Esophagus muscularis mucosa (tissue), 4 donors: ENCODE measurements around the gene RYR1.

Source experiments
- EP300 ChIP-seq: sonication (generic); formaldehyde crosslinking; IDR thresholded peaks from one replicate; pipeline ENCODE4 v1.6.1; 2017; ENCODE audit warnings: antibody characterized with exemption
- POLR2A ChIP-seq: fragments of 450-650 bp; IDR thresholded peaks from one replicate; pipeline ENCODE4 v1.6.1; 2017; ENCODE audit warnings: antibody characterized with exemption, moderate library complexity, mild to moderate bottlenecking, low read depth
- POLR2AphosphoS5 ChIP-seq, 2 donors: sonication (generic); formaldehyde crosslinking; IDR thresholded peaks; one replicate each; pipeline ENCODE4 v1.6.1; 2017; ENCODE audit warnings: antibody characterized with exemption in 2 of 2
- TF ChIP-seq, protein P1 (sequence below), 3 experiments: fragments of 200-600 bp in 2 of 3; fragments of 450-650 bp in 1 of 3; sonication (generic) in 2 of 3; IDR thresholded peaks; one replicate each; pipeline ENCODE4 v1.5.1; 2017 to 2019; ENCODE audit warnings: antibody characterized with exemption in 3 of 3, mild to moderate bottlenecking in 2 of 3, moderate library complexity in 1 of 3

DNA sequence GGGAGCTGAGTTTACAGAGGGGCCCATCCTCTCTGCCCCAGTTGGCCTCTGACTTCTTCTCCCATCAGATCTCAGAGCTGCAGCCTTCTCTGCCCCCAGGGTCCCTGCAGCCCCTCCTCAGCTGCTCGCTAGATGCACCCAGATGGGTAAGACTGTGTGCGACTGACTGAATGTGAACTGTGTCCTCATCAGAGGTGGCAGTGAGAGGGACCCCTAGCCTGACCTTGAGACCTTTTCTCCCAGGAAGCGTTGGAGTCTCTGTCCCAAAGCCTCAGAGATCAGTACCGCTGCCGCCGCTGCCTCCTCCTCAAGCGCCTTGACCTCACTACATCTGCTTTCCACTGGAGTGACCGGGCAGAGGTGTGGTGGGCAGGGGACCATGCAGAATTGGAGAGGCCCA, 28.2 kb upstream of the RYR1 start:
- TF ChIP-seq, protein P1, sequence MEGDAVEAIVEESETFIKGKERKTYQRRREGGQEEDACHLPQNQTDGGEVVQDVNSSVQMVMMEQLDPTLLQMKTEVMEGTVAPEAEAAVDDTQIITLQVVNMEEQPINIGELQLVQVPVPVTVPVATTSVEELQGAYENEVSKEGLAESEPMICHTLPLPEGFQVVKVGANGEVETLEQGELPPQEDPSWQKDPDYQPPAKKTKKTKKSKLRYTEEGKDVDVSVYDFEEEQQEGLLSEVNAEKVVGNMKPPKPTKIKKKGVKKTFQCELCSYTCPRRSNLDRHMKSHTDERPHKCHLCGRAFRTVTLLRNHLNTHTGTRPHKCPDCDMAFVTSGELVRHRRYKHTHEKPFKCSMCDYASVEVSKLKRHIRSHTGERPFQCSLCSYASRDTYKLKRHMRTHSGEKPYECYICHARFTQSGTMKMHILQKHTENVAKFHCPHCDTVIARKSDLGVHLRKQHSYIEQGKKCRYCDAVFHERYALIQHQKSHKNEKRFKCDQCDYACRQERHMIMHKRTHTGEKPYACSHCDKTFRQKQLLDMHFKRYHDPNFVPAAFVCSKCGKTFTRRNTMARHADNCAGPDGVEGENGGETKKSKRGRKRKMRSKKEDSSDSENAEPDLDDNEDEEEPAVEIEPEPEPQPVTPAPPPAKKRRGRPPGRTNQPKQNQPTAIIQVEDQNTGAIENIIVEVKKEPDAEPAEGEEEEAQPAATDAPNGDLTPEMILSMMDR (IDR thresholded peaks at IDR 0.05) = no peak
- TF ChIP-seq POLR2AphosphoS5 (IDR thresholded peaks at IDR 0.05) (no peak), EP300 (no peak), POLR2A (no peak)
